Body of pancreas (tissue), 4 donors: ENCODE data around the gene YOD1.

Source experiments
- POLR2A ChIP-seq, 3 donors: fragments of 450-650 bp; IDR thresholded peaks; one replicate each; pipeline ENCODE4 v1.6.1; 2016; ENCODE audit warnings: antibody characterized with exemption in 3 of 3, mild to moderate bottlenecking in 2 of 3
- TF ChIP-seq, protein P1 (sequence below), 7 experiments: fragments of 450-650 bp in 4 of 7; fragments of 200-600 bp in 3 of 7; sonication (generic) in 3 of 7; IDR thresholded peaks; one replicate each; pipeline ENCODE4 v1.5.1; 2016 to 2019; ENCODE audit warnings: antibody characterized with exemption in 7 of 7

DNA sequence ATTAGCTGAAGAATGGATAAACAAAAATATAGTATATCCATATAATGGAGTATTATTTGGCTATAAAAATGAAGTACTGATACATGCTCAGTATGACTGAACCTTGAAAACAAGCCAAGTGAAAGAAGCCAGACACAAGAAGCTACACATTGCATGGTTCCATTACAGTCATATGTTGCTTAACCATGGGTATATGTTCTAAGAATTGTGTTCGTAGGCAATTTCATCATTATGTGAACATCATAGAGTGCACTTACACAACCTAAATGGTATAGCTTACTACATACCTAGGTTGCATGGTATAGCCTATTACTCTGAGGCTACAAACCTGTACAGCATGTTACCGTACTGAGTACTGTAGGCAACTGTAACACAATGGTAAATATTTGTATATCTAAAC, 52.2 kb downstream of the YOD1 start:
- TF ChIP-seq, protein P1, sequence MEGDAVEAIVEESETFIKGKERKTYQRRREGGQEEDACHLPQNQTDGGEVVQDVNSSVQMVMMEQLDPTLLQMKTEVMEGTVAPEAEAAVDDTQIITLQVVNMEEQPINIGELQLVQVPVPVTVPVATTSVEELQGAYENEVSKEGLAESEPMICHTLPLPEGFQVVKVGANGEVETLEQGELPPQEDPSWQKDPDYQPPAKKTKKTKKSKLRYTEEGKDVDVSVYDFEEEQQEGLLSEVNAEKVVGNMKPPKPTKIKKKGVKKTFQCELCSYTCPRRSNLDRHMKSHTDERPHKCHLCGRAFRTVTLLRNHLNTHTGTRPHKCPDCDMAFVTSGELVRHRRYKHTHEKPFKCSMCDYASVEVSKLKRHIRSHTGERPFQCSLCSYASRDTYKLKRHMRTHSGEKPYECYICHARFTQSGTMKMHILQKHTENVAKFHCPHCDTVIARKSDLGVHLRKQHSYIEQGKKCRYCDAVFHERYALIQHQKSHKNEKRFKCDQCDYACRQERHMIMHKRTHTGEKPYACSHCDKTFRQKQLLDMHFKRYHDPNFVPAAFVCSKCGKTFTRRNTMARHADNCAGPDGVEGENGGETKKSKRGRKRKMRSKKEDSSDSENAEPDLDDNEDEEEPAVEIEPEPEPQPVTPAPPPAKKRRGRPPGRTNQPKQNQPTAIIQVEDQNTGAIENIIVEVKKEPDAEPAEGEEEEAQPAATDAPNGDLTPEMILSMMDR (IDR thresholded peaks at IDR 0.05), result no peak
- TF ChIP-seq POLR2A (IDR thresholded peaks at IDR 0.05), result no peak
